Measurements from ENCODE around the gene DNAI7. TPM values are rescaled to one million over a fixed set of nuclear protein-coding genes. Genes with fewer than 3 reads are reported as not detected.
A peak's percentile ranks its signal among the peaks of the same experiment; 100 is the strongest.

Gene DNAI7
- total RNA-seq, 1 donor from 2014 or later = 0.23 TPM

DNA sequence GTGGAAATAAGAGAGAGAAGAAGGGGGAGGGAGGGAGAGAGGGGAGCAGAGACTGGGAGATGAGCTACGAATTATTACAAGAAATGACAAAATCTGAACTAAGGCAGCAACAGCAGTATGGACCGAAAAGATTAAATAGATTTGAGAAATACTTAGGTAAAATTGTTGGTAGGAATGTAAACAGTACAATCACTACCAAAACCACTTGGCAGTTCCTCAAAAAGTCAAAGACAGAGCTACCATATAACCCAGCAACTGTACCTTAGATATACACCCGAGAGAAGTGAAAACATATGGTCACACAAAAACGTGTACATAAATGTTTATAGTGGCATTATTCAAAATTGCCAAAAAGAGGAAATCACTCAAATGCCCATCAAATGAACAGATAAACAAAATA, 41.7 kb upstream of the DNAI7 start:
- DNase-seq (ENCODE audit: low read depth) (no peak), FAIRE-seq (peak; percentile 37)
- Mint-ChIP-seq H3K4me3 (ENCODE audit: unreplicated experiment) (no peak overlapping the region), H3K36me3 (ENCODE audit: low read depth, unreplicated experiment) (no peaks in the 10 kb centered on the region), H3K27me3 (ENCODE audit: low read depth, unreplicated experiment) (no peaks in the 10 kb centered on the region), H3K27ac (ENCODE audit: unreplicated experiment) (peak overlapping the region; percentile 5), H3K9me3 (ENCODE audit: unreplicated experiment) (no peaks in the 10 kb centered on the region), H3K4me1 (ENCODE audit: low read depth, unreplicated experiment) (peaks cover 19% of the 10 kb centered on the region)
- H2AFZ ChIP-seq (ENCODE audit: low read depth, low read length) = no peak overlapping the region
- no peak overlapping the region for H3K4me2 ChIP-seq (ENCODE audit: low read length)
- H3K4me3 ChIP-seq (ENCODE audit: insufficient read depth, low read depth, low read length) = no peak overlapping the region
- TF ChIP-seq EZH2 (IDR thresholded peaks at IDR 0.05; ENCODE audit: insufficient read depth, low read length) = no peak
- TF ChIP-seq, protein P1, sequence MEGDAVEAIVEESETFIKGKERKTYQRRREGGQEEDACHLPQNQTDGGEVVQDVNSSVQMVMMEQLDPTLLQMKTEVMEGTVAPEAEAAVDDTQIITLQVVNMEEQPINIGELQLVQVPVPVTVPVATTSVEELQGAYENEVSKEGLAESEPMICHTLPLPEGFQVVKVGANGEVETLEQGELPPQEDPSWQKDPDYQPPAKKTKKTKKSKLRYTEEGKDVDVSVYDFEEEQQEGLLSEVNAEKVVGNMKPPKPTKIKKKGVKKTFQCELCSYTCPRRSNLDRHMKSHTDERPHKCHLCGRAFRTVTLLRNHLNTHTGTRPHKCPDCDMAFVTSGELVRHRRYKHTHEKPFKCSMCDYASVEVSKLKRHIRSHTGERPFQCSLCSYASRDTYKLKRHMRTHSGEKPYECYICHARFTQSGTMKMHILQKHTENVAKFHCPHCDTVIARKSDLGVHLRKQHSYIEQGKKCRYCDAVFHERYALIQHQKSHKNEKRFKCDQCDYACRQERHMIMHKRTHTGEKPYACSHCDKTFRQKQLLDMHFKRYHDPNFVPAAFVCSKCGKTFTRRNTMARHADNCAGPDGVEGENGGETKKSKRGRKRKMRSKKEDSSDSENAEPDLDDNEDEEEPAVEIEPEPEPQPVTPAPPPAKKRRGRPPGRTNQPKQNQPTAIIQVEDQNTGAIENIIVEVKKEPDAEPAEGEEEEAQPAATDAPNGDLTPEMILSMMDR (IDR thresholded peaks at IDR 0.05; ENCODE audit: insufficient read depth, low read depth, low read length) = no peak
- H3K79me2 ChIP-seq (ENCODE audit: insufficient read depth, low read length) = peaks cover 72% of the 10 kb centered on the region
- H3K36me3 ChIP-seq (ENCODE audit: insufficient read depth, low read length) = peaks cover 3% of the 10 kb centered on the region
- no peaks in the 10 kb centered on the region for H3K27me3 ChIP-seq (ENCODE audit: insufficient read depth, low read length)
- no peak overlapping the region for H3K9ac ChIP-seq (ENCODE audit: low read length)
- no peak overlapping the region for H3K27ac ChIP-seq (ENCODE audit: low read depth, low read length)
- H3K4me1 ChIP-seq (ENCODE audit: insufficient read depth, low read length) = peaks cover 5% of the 10 kb centered on the region
- no peaks in the 10 kb centered on the region for H3K9me3 ChIP-seq (ENCODE audit: insufficient read depth, low read depth, low read length)
- H4K20me1 ChIP-seq (ENCODE audit: insufficient read depth, low read length) = peaks cover 33% of the 10 kb centered on the region

DNA sequence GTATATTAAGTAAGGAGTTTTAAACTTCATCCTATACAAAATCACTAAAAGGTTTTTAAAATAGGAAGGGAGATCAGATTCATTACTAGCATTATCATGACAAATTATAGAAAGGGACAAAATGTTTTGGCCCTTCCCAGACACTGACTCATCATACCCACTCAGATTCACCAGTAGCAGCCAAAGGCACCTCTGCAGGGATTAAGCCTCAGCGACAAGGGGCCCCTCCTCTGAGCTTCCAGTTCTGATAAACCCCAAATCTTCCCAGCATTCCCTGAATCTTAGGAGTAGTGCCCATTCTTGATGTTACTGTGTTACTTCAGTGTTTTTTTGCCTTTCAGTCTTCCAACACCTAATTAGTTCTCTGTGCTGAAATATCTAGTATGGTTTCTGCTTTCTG, 41.2 kb upstream of the DNAI7 start:
- H3K36me3 ChIP-seq (ENCODE audit: insufficient read depth, low read length) = peaks cover 3% of the 10 kb centered on the region

DNA sequence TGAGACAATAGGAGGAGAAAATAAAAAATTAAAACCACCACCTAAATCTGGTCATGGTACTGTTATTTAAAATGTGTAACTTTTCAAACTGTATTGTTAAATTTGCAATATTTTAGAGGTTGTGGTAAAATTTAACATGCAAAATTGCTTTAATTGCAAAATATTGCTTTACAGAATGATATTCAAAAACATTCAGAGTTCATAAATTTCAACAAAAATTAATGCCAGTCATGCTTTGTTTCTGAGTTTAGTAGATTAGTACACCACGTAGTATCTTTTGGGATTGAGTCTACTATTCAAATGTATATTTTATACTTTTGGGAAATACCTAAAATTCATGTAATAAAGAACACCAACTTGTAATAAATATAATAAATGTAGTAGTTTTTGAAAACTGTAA, 18.4 kb upstream of the DNAI7 start:
- Mint-ChIP-seq H3K4me3 (ENCODE audit: unreplicated experiment) (no peak overlapping the region), H3K4me1 (ENCODE audit: low read depth, unreplicated experiment) (no peaks in the 10 kb centered on the region), H3K27me3 (ENCODE audit: low read depth, unreplicated experiment) (no peaks in the 10 kb centered on the region), H3K27ac (ENCODE audit: unreplicated experiment) (no peak overlapping the region), H3K9me3 (ENCODE audit: unreplicated experiment) (no peaks in the 10 kb centered on the region), H3K36me3 (ENCODE audit: low read depth, unreplicated experiment) (peaks cover 3% of the 10 kb centered on the region)
- Histone ChIP-seq H3K4me2 (ENCODE audit: low read length) (no peak overlapping the region), H2AFZ (ENCODE audit: low read depth, low read length) (no peak overlapping the region), H3K79me2 (ENCODE audit: insufficient read depth, low read length) (no peaks in the 10 kb centered on the region), H3K27ac (ENCODE audit: low read depth, low read length) (no peak overlapping the region), H3K27me3 (ENCODE audit: insufficient read depth, low read length) (no peaks in the 10 kb centered on the region), H3K4me3 (ENCODE audit: insufficient read depth, low read depth, low read length) (no peak overlapping the region), H4K20me1 (ENCODE audit: insufficient read depth, low read length) (no peaks in the 10 kb centered on the region), H3K9me3 (ENCODE audit: insufficient read depth, low read depth, low read length) (no peaks in the 10 kb centered on the region), H3K4me1 (ENCODE audit: insufficient read depth, low read length) (no peaks in the 10 kb centered on the region), H3K9ac (ENCODE audit: low read length) (no peak overlapping the region), H3K36me3 (ENCODE audit: insufficient read depth, low read length) (no peaks in the 10 kb centered on the region)
- no peak for TF ChIP-seq EZH2 (IDR thresholded peaks at IDR 0.05; ENCODE audit: insufficient read depth, low read length)
- TF ChIP-seq, protein P1 (IDR thresholded peaks at IDR 0.05; ENCODE audit: insufficient read depth, low read depth, low read length) = no peak
- no peak for DNase-seq (ENCODE audit: low read depth)
- no peak for FAIRE-seq

More for the DNA sequence above, 41.2 kb upstream of the DNAI7 start:
- Histone ChIP-seq H3K27ac (ENCODE audit: low read depth, low read length) (no peak overlapping the region), H4K20me1 (ENCODE audit: insufficient read depth, low read length) (peaks cover 30% of the 10 kb centered on the region), H2AFZ (ENCODE audit: low read depth, low read length) (no peak overlapping the region), H3K4me1 (ENCODE audit: insufficient read depth, low read length) (peaks cover 5% of the 10 kb centered on the region), H3K4me3 (ENCODE audit: insufficient read depth, low read depth, low read length) (no peak overlapping the region), H3K79me2 (ENCODE audit: insufficient read depth, low read length) (peaks cover 69% of the 10 kb centered on the region), H3K4me2 (ENCODE audit: low read length) (no peak overlapping the region), H3K9ac (ENCODE audit: low read length) (no peak overlapping the region), H3K9me3 (ENCODE audit: insufficient read depth, low read depth, low read length) (no peaks in the 10 kb centered on the region), H3K27me3 (ENCODE audit: insufficient read depth, low read length) (no peaks in the 10 kb centered on the region)
- peaks cover 19% of the 10 kb centered on the region for H3K4me1 Mint-ChIP-seq (ENCODE audit: low read depth, unreplicated experiment)
- no peaks in the 10 kb centered on the region for H3K27me3 Mint-ChIP-seq (ENCODE audit: low read depth, unreplicated experiment)
- FAIRE-seq (no peak), DNase-seq (ENCODE audit: low read depth) (peak; percentile 41)
- peak overlapping the region; percentile 5 for H3K27ac Mint-ChIP-seq (ENCODE audit: unreplicated experiment)
- no peaks in the 10 kb centered on the region for H3K9me3 Mint-ChIP-seq (ENCODE audit: unreplicated experiment)
- H3K4me3 Mint-ChIP-seq (ENCODE audit: unreplicated experiment) = no peak overlapping the region
- TF ChIP-seq EZH2 (IDR thresholded peaks at IDR 0.05; ENCODE audit: insufficient read depth, low read length) = no peak
- TF ChIP-seq, protein P1 (IDR thresholded peaks at IDR 0.05; ENCODE audit: insufficient read depth, low read depth, low read length) = no peak
- H3K36me3 Mint-ChIP-seq (ENCODE audit: low read depth, unreplicated experiment) = no peaks in the 10 kb centered on the region
